RPMI8226 (cell line): Measurements from ENCODE around the gene TMEM145.

Experiments used
- DNase-seq: peaks from one replicate; pipeline ENCODE4 v3.0.0-alpha.2; 2015

The TMEM145 gene

DNA sequence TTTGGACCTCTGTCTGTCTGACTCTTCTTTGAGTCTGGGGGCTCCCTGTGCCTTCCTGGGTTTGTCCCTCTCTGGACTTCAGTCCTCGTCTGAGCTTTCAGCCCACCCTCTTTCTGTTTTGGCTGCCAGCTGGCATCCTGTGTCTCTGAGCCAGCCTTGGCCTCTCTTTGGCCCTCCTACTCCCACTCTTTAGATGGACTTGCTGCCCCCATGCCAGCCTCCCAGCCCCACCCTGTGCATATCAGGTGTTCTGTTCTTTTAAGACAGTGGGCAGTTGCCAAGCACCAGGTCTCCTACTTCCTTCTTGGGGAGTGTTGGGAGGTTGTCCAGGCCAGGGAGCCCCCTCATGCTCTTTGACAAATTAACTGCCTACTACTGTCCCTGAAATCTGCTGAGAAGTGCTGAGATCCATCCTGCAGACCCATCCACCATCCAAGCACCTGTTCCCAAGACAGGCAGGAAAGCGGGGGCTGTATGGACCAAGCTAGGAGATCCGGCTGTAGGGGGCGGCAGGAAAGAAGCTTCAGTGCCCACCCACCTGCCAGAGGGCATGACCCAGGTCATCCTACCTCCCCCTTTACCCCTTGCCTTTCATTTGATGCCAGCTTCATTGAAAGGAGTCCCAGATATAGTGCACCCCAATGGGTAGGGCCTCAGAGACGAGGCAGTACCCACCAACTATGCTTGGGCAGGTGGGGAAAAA, 34.5 kb upstream of the TMEM145 start:
- DNase-seq, result no peak

- no peak for DNase-seq
Observed at GRCh38 chr19:42279155-42279901, 33.8 kb upstream of the TMEM145 start.

GRCh38 chr19:42279902-42280814, 33.0 kb upstream of the TMEM145 start:
- DNase-seq, result peak; percentile 83

DNA sequence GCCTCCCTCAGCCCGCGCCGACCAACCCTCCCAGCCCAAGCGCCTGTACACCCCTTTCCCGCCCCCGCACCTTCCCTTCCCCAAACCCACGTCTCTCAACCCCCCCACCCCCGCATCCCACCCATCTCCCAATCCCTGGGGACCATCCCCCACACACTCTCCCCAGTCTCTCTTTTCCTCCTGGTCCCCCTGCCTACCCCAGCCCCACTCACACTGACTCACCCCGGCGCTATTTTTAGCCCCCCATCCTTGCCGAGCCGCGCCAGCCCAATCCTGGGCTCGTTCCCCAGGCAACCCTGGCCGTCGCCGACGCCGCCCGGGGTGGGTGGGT, 32.3 kb upstream of the TMEM145 start:
- DNase-seq, result no peak

DNA sequence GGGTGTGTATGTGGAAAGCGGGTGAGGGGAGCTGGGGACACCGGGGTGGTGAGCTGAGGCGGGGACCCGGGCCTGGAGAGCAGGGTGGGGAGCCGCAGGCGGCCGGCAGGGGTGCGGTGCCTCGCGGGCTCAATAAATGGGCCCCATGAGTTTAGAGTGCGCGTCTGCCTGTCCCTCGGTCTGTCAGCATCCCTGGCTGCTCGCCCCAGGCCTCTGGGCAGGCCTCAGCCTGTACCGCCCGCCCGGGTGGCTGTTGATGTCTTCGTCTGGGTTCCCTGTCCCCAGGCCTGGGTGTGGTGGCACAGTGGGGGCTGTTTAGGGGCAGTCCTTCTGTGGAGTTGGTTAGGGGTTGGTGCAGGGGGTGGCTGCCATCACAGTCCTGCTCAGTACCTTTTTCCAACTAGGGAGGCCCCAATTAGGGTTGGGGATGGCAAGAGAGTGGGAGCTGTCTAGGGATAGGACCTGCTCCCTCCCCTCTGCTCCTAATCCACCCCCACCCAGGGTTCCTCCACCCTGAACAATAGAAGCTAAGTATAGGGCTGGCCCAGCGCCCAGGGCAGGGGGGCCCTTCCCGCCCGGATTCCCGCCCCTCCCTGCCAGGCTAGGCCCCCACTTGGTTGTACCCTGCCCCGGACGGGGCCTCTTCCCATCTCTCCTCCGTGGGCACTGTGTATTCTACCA, 31.8 kb upstream of the TMEM145 start:
- peak; percentile 49 for DNase-seq

DNA sequence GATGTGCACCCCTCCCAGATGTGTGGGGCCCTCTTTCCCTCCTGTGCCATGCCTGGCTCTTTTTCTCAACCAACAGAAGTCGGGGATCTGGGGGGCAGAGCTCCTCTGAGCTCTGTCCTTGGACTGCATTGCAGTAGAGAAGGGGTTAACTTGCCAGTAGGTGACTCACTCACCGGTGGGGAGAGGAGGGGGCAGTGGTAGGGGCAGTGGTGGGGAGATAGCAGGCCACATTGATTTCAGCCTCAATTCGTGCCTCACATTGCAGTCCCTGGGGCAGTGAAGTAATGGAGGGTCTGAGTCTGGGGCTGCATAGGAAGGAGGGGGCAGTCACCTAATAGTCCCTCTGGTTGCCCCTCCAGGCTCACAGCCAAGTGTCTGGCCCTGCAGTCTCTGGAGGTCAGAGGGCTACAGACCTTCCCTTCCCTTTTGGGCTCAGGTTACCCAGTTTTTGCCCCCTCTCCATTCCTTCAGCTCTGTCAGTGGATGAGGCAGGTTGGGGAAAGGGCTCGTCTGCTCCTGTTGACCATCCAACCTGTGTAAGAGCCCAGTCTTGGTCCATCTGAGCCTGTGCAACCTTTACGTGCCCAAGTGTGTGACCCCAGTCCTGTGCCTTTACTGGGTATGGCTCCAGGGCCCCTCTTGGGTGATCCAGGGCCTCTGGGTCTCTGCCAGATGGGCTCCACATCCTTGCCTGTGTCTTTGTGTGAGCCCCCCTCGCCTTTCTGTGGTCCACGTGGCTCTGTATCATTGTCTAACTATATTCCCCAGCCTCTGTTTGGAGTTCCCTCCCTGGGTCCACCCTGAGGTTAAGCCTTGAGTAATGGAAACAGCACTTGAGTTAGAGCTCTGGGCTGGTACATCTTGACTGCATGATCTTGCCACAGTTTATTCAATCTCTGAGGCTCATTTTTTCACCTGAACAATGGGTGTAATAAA, 31.0 kb upstream of the TMEM145 start:
- DNase-seq, result no peak

DNA sequence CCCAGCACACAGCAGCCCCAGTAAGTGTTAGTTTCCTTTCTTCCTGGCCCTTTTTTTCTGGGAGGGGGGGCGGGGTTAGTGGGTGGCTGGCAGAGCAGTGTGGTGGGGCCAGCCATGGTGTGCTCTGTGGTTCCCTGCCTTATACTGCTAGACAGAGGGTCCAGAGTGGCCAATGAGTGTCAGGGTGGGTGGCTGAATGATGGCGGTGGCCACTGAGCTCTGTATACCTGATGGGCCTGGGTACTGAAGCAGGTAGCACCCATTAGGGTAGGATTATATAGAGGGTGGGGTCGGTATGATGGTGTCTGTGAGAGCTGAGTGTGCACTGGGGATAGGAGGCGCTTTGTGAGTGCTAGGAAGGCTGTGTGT, 30.3 kb upstream of the TMEM145 start:
- no peak for DNase-seq

GRCh38 chr19:42283188-42284065, 29.7 kb upstream of the TMEM145 start:
- DNase-seq, result peak; percentile 93

- peak; percentile 83 for DNase-seq
Observed at GRCh38 chr19:42284066-42284501, 29.0 kb upstream of the TMEM145 start.

DNA sequence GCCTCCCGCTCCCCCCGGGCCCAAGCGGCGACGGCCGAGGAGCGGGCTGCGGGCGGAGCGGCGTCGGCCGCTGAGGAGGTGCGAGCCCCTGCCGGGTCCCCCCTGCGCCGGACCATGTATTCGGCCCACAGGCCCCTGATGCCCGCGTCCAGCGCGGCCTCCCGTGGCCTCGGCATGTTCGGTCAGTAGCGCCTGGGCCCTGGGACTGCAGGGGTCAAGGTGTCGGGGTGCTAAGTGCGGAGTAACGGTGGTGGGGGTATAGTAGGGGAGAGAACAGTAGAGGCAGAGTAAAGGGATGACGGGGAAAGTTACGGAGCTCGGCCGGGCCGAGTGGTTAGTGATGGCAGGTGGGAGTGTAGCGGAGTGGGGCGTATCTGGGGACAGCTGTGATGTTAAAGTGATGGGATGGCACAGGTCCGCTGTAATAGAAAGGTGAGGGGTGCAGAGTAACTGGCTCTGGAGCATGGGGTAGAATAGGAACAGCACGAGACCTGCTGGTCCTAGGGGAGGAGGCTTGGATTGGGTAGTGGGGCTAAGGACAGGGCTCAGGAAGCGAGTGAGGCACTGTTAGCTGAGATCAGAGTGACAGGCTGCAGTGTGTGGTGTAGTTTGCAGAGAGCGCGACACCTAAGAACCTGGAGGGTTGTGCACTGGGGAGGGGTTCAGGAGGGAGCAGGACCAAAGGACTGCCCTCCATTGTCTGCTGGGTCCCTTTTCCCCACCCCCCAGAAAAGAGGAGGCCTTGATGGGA, 28.3 kb upstream of the TMEM145 start:
- DNase-seq, result no peak

- DNase-seq, result no peak
Observed at GRCh38 chr19:42285541-42285941, 27.6 kb upstream of the TMEM145 start.

- DNase-seq, result no peak
Observed at GRCh38 chr19:42285988-42286348, 27.1 kb upstream of the TMEM145 start.

DNA sequence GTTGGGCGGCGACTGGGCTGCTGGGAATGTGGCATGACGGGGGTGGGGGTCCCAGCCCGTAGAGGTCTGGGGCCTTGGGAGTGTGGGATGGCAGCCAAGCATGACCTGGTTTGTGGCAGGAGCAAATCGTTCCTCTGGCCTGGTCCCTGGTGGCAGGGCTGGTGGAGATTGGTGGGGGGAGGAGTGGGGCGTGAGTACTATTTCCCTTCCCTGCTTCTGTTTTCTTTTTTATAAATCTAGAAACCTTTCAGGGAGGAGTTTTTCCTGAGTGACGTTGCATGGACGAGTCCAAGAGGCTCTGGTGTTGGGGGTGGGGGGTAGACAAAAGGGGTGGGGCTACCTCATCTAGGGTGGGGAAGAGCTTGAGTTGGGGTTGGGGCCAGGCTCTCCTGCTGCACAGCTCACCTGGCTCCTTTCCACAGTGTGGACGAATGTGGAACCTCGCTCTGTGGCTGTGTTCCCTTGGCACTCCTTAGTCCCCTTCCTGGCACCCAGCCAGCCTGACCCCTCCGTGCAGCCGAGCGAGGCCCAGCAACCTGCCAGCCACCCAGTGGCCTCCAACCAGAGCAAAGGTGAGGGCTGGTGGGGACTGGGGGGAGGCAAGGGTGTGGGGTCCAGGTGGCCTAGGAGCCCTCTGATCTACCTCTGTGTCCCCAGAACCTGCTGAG, 26.6 kb upstream of the TMEM145 start:
- DNase-seq, result no peak

GRCh38 chr19:42287017-42287826, 25.9 kb upstream of the TMEM145 start:
- DNase-seq, result no peak

DNA sequence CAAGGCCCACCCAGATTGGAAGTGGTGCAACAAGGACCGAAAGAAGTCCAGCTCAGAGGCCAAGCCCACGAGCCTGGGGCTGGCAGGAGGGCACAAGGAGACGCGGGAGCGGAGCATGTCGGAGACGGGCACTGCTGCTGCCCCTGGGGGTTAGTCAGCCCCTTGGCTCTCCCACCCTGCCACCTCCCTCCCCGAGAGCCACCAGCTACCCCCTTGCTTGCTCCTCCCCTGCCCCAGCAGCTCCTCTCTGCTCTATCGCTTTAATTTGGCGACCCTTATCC, 25.3 kb upstream of the TMEM145 start:
- no peak for DNase-seq

DNA sequence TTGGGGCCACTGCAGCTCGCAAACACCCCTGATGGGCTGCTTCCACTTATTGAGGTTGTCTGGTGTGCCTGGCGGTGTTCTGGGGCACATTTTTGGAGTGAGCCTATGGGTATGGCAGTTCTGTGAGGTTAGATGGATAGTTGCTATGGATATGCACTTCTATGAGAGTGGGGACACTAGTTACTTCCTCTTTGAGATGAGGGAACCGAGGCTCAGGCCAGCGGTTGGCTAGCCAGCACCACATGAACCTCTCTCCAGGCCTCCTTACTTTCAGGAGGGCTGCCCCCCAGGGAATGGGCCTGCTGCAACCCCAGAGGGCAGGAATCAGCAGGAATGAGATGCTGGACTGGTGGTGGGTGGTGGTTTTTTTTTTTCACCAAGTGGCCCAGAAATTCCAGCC, 24.7 kb upstream of the TMEM145 start:
- DNase-seq, result no peak

GRCh38 chr19:42288881-42289555, 24.1 kb upstream of the TMEM145 start:
- no peak for DNase-seq

DNA sequence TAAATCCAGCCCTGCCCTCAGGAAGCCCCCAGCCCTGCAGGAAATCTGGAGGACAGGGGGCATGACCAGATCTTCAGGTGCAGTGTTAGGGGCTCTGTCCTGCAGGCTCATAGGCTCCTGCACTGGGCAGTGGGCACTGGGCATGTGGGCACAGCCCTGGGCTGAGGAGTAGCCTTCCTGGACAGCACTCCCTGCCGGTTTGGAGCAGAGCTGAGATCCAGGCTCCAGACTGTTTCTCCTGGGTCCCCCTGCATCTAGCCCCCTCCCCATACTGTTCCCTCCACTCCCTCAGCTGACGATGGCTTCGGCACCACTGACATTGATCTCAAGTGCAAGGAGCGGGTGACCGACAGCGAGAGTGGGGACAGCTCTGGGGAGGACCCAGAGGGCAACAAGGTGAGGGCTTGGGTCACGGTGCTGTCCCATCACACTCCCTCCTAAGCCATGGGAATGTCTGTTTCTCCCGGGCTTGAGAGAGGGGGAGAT, 23.5 kb upstream of the TMEM145 start:
- DNase-seq, result no peak
